SK-N-SH (cell line): ENCODE results near the gene CAPN5. TPM values are rescaled to one million over a fixed set of nuclear protein-coding genes. Genes with fewer than 3 reads are reported as not detected.

ENCODE experiments used
- CTCF ChIA-PET: fragments of 300-600, 350-600 bp; formaldehyde crosslinking; extraction: SDS; loops from one replicate; lab custom pipeline; 2021; lab: Yijun Ruan, JAX
- POLR2A ChIA-PET: fragments of 350-600 bp; sonication (Branson Sonifier 250); formaldehyde crosslinking; extraction: SDS; loops from one replicate; lab custom pipeline; 2020; ENCODE audit warnings: antibody characterized with exemption, inconsistent platforms; lab: Yijun Ruan, JAX
- DNase-seq: peaks from one replicate; pipeline ENCODE4 v3.0.0; 2012
- H2AFZ ChIP-seq: fragments of 200-600 bp; sonication (generic); 2 replicates; pipeline ENCODE4 v1.8.1; 2016; ENCODE audit warnings: antibody characterized with exemption, mild to moderate bottlenecking, low read depth
- H3F3A ChIP-seq: fragments of 200-600 bp; sonication (generic); replicated peaks from 2 replicates; pipeline ENCODE3; 2016; ENCODE audit warnings: antibody characterized with exemption, mild to moderate bottlenecking; ENCODE audit not compliant: insufficient read depth
- H3K27ac ChIP-seq, 2 experiments: fragments of 200-500 bp in 1 of 2; fragments of 200-600 bp in 1 of 2; sonication (Bioruptor generic) in 1 of 2; sonication (generic), shearing (Covaris generic) in 1 of 2; 2 replicates each; pipeline versions ENCODE4 v1.5.1 to v1.6.1; 2014 to 2016; ENCODE audit warnings: low read depth in 2 of 2, inconsistent platforms in 1 of 2, low read length in 1 of 2, mild to moderate bottlenecking in 1 of 2, mixed read lengths in 1 of 2
- H3K27me3 ChIP-seq: fragments of 200-600 bp; sonication (generic), shearing (Covaris generic); 2 replicates; pipeline ENCODE4 v1.6.1; 2016; ENCODE audit warnings: mixed run types; ENCODE audit not compliant: insufficient read depth
- H3K36me3 ChIP-seq, 2 experiments: fragments of 200-500 bp in 1 of 2; fragments of 200-600 bp in 1 of 2; sonication (Bioruptor generic) in 1 of 2; sonication (generic) in 1 of 2; replicated peaks in 1 of 2; 2 replicates each; pipeline versions ENCODE3 to v1.5.1; 2014 to 2016; ENCODE audit warnings: low read length in 1 of 2, mild to moderate bottlenecking in 1 of 2; ENCODE audit not compliant: insufficient read depth in 2 of 2, control insufficient read depth in 1 of 2
- H3K4me1 ChIP-seq, 2 experiments: fragments of 200-500 bp in 1 of 2; fragments of 200-600 bp in 1 of 2; sonication (Bioruptor generic) in 1 of 2; sonication (generic), shearing (Covaris generic) in 1 of 2; 2 replicates each; pipeline versions ENCODE4 v1.5.1 to v1.6.1; 2014 to 2016; ENCODE audit warnings: low read depth in 1 of 2, low read length in 1 of 2, mixed run types in 1 of 2; ENCODE audit not compliant: insufficient read depth in 2 of 2, control insufficient read depth in 1 of 2
- H3K4me2 ChIP-seq: fragments of 200-600 bp; sonication (generic), shearing (Covaris generic); 2 replicates; pipeline ENCODE4 v1.6.1; 2017; ENCODE audit warnings: mixed run types
- H3K4me3 ChIP-seq, 2 experiments: fragments of 200-500 bp in 1 of 2; fragments of 200-600 bp in 1 of 2; sonication (Bioruptor generic) in 1 of 2; sonication (generic), shearing (Covaris generic) in 1 of 2; 2 replicates each; pipeline versions ENCODE4 v1.5.1 to v1.8.1; 2014 to 2016; ENCODE audit warnings: low read depth in 2 of 2, inconsistent platforms in 1 of 2, low read length in 1 of 2, mild to moderate bottlenecking in 1 of 2, mixed read lengths in 1 of 2, moderate library complexity in 1 of 2
- H3K79me2 ChIP-seq: fragments of 200-600 bp; sonication (generic); 2 replicates; pipeline ENCODE4 v1.8.1; 2017; ENCODE audit warnings: mild to moderate bottlenecking; ENCODE audit not compliant: insufficient read depth
- H3K9ac ChIP-seq: fragments of 200-600 bp; sonication (generic); 2 replicates; pipeline ENCODE4 v1.6.1; 2017; ENCODE audit warnings: mixed run types
- H3K9me2 ChIP-seq: fragments of 200-600 bp; sonication (generic); 2 replicates; pipeline ENCODE4 v1.6.1; 2017; ENCODE audit warnings: mixed run types
- H3K9me3 ChIP-seq: fragments of 200-600 bp; sonication (generic); 2 replicates; pipeline ENCODE4 v1.6.1; 2017; ENCODE audit warnings: mixed run types, mild to moderate bottlenecking, moderate library complexity
- H4K20me1 ChIP-seq: fragments of 200-600 bp; sonication (generic); 2 replicates; pipeline ENCODE4 v1.6.1; 2017; ENCODE audit warnings: mild to moderate bottlenecking, mixed run types; ENCODE audit not compliant: insufficient read depth
- FOXJ3 ChIP-seq: sonication (generic); formaldehyde crosslinking; IDR thresholded peaks from 2 replicates; pipeline ENCODE4 v1.5.1; 2020; ENCODE audit warnings: mild to moderate bottlenecking, missing genetic modification reagents
- GABPA ChIP-seq: IDR thresholded peaks from 2 replicates; pipeline ENCODE4 v1.4.0; 2012; ENCODE audit warnings: low read depth, mild to moderate bottlenecking
- JUND ChIP-seq: IDR thresholded peaks from 2 replicates; pipeline ENCODE4 v1.4.0; 2012
- MXI1 ChIP-seq: IDR thresholded peaks from 2 replicates; pipeline ENCODE4 v1.6.1; 2012; ENCODE audit warnings: mild to moderate bottlenecking, low read depth, low read length, improper control_type of control experiment
- NFIC ChIP-seq: IDR thresholded peaks from 2 replicates; pipeline ENCODE4 v1.4.0; 2012; ENCODE audit warnings: borderline replicate concordance
- POLR2AphosphoS5 ChIP-seq: IDR thresholded peaks from 2 replicates; pipeline ENCODE4 v1.6.1; 2012; ENCODE audit warnings: low read depth, low read length
- REST ChIP-seq: IDR thresholded peaks from 2 replicates; pipeline ENCODE4 v1.6.1; 2012; ENCODE audit warnings: mild to moderate bottlenecking, low read depth, low read length, moderate library complexity
- RFX5 ChIP-seq: IDR thresholded peaks from 2 replicates; pipeline ENCODE4 v1.6.1; 2012; ENCODE audit warnings: mild to moderate bottlenecking, improper control_type of control experiment, low read length
- RXRA ChIP-seq: IDR thresholded peaks from 2 replicates; pipeline ENCODE4 v1.4.0; 2012; ENCODE audit warnings: low read depth, mild to moderate bottlenecking, borderline replicate concordance
- TCF12 ChIP-seq: IDR thresholded peaks from 2 replicates; pipeline ENCODE4 v1.4.0; 2012
- TEAD4 ChIP-seq: IDR thresholded peaks from 2 replicates; pipeline ENCODE4 v1.4.0; 2012; ENCODE audit warnings: mild to moderate bottlenecking, borderline replicate concordance; ENCODE audit not compliant: insufficient read depth
- USF2 ChIP-seq: fragments of 150-350 bp; IDR thresholded peaks from 2 replicates; pipeline ENCODE4 v1.6.1; 2017; ENCODE audit warnings: antibody characterized with exemption, low read length, low read depth, borderline replicate concordance
- WGBS: methylation state at CpG from one replicate; pipeline ENCODE4 v1.1.6; 2017; ENCODE audit warnings: low lambda C conversion rate; 5-methylcytosine and 5-hydroxymethylcytosine counted together
- polyA plus RNA-seq, 3 experiments: library from polyadenylated mRNA; depleted of rRNA; stranded (reverse); fragments of >200 nt; gene quantifications; 2 replicates each; pipeline ENCODE4 v1.2.3, GENCODE V29; 2012

CAPN5 gene
- polyA plus RNA-seq, 1 of the 3 experiments (the other 2 are of a cell fraction), result 33.1 TPM

GRCh38 chr11:77123591-77123990 lies 56.8 kb downstream of the CAPN5 start:
- POLR2A ChIA-PET, result no interaction called here
- H4K20me1 ChIP-seq, result no peaks in the 10 kb centered on the region
- no peaks in the 10 kb centered on the region for H3K27me3 ChIP-seq
- peaks cover 0 to 26% of the 10 kb centered on the region in 2 experiments; a peak in 1 of 4 replicates for H3K4me1 ChIP-seq
- H3F3A ChIP-seq, result no peaks in the 10 kb centered on the region
- H3K4me2 ChIP-seq, result no peak overlapping the region
- no peak overlapping the region for H3K27ac ChIP-seq
- no peak overlapping the region for H2AFZ ChIP-seq
- peaks cover 0 to 24% of the 10 kb centered on the region in 2 experiments for H3K36me3 ChIP-seq
- DNase-seq, result no peak
- TF ChIP-seq RFX5, result no peak
- H3K9me2 ChIP-seq, result no peaks in the 10 kb centered on the region
- no peaks in the 10 kb centered on the region for H3K79me2 ChIP-seq
- no peaks in the 10 kb centered on the region for H3K9me3 ChIP-seq
- no peak overlapping the region for H3K4me3 ChIP-seq
- WGBS, result 96% methylated on average over 4 of the region's 8 CpGs
- CTCF ChIA-PET, result interaction anchor here (1.3 to 12.2 kb wide), 2 partner anchors 62 to 84 kb away, joined by 3 to 270 read pairs; no protein-coding TSS in a partner anchor
- no peak overlapping the region for H3K9ac ChIP-seq

- H3K79me2 ChIP-seq, result no peaks in the 10 kb centered on the region
- no peaks in the 10 kb centered on the region for H4K20me1 ChIP-seq
- H3K36me3 ChIP-seq, result peaks cover 0 to 23% of the 10 kb centered on the region in 2 experiments
- H3K4me1 ChIP-seq, result peaks cover 0 to 27% of the 10 kb centered on the region in 2 experiments; a peak in 1 of 4 replicates
- DNase-seq, result no peak
- no peaks in the 10 kb centered on the region for H3K9me3 ChIP-seq
- H2AFZ ChIP-seq, result no peak overlapping the region
- H3K9ac ChIP-seq, result no peak overlapping the region
- H3K4me3 ChIP-seq, result no peak overlapping the region
- WGBS, result 86% methylated on average over 7 of the region's 8 CpGs
- no peaks in the 10 kb centered on the region for H3K9me2 ChIP-seq
- POLR2A ChIA-PET, result no interaction called here
- no peak overlapping the region for H3K4me2 ChIP-seq
- TF ChIP-seq TCF12 (no peak), JUND (no peak), POLR2AphosphoS5 (no peak), TEAD4 (no peak), NFIC (no peak), USF2 (no peak), MXI1 (no peak), FOXJ3 (CRISPR knock-in tag) (no peak), REST (no peak), GABPA (no peak), RXRA (no peak)
- CTCF ChIA-PET, result interaction anchor here (12.2 kb wide), 1 partner anchor 62 kb away, joined by 270 read pairs; no protein-coding TSS in a partner anchor
- no peaks in the 10 kb centered on the region for H3F3A ChIP-seq
- no peaks in the 10 kb centered on the region for H3K27me3 ChIP-seq
- H3K27ac ChIP-seq, result no peak overlapping the region
These were observed 57.3 kb downstream of the CAPN5 start for GRCh38 chr11:77124041-77124440.
